22Rv1 (cell line): ENCODE data around the gene TENM4.

Experiments
- H3K27ac ChIP-seq: fragments of 450-650 bp; 2 replicates; pipeline ENCODE4 v1.5.1; 2017
- CTCF ChIP-seq: fragments of 450-650 bp; IDR thresholded peaks from 2 replicates; pipeline ENCODE4 v1.5.1; 2017; ENCODE audit warnings: mild to moderate bottlenecking
- ZFX ChIP-seq: fragments of 450-650 bp; IDR thresholded peaks from 2 replicates; pipeline ENCODE4 v1.6.1; 2017; ENCODE audit warnings: antibody characterized with exemption, borderline replicate concordance

TENM4 gene

GRCh38 chr11:79321263-79321662 is 119.6 kb downstream of the TENM4 start:
- TF ChIP-seq ZFX (no peak), CTCF (no peak)
- H3K27ac ChIP-seq = no peak overlapping the region

GRCh38 chr11:79314906-79315689 is 125.7 kb downstream of the TENM4 start:
- no peak for TF ChIP-seq ZFX
- no peak for TF ChIP-seq CTCF

GRCh38 chr11:79313530-79313913 is 127.3 kb downstream of the TENM4 start:
- H3K27ac ChIP-seq = no peak overlapping the region
- TF ChIP-seq ZFX = no peak
- TF ChIP-seq CTCF = no peak

More at GRCh38 chr11:79314906-79315689, 125.7 kb downstream of the TENM4 start:
- no peak overlapping the region for H3K27ac ChIP-seq

GRCh38 chr11:79312617-79313529 is 128.0 kb downstream of the TENM4 start:
- H3K27ac ChIP-seq = no peak overlapping the region
- TF ChIP-seq ZFX (no peak), CTCF (no peak)

- no peak for TF ChIP-seq ZFX
- TF ChIP-seq CTCF = no peak
- H3K27ac ChIP-seq = no peak overlapping the region
These were observed 129.4 kb downstream of the TENM4 start for GRCh38 chr11:79311461-79311860.

GRCh38 chr11:79309407-79309806 is 131.4 kb downstream of the TENM4 start:
- H3K27ac ChIP-seq = no peak overlapping the region
- TF ChIP-seq ZFX (no peak), CTCF (no peak)

- TF ChIP-seq CTCF (no peak), ZFX (no peak)
- no peak overlapping the region for H3K27ac ChIP-seq
These were observed 132.4 kb downstream of the TENM4 start for GRCh38 chr11:79308429-79308828.
